GM23248 (cell line): ENCODE results near the gene SIPA1L3. TPM values are rescaled to one million over a fixed set of nuclear protein-coding genes. Genes with fewer than 3 reads are reported as not detected.
A peak's percentile ranks its signal among the peaks of the same experiment; 100 is the strongest.

Source experiments
- DNase-seq: peaks from one replicate; pipeline ENCODE4 v3.0.0-alpha.2; 2015
- H2AFZ ChIP-seq: fragments of 200-600 bp; sonication (generic); 2 replicates; pipeline ENCODE4 v1.6.1; 2016; ENCODE audit warnings: antibody characterized with exemption
- H3F3A ChIP-seq: fragments of 200-600 bp; sonication (generic); 2 replicates; pipeline ENCODE4 v1.6.1; 2016; ENCODE audit warnings: mild to moderate bottlenecking, antibody characterized with exemption, mixed run types; ENCODE audit not compliant: insufficient read depth
- H3K27ac ChIP-seq: fragments of 200-600 bp; sonication (generic); 2 replicates; pipeline ENCODE4 v1.5.1; 2016; ENCODE audit warnings: mild to moderate bottlenecking
- H3K27me3 ChIP-seq: fragments of 200-600 bp; sonication (generic); replicated peaks from 2 replicates; pipeline ENCODE4 v1.6.1; 2016; ENCODE audit warnings: mild to moderate bottlenecking; ENCODE audit not compliant: insufficient read depth
- H3K36me3 ChIP-seq: fragments of 200-600 bp; sonication (generic); 2 replicates; pipeline ENCODE4 v1.6.1; 2016; ENCODE audit warnings: low read depth, mild to moderate bottlenecking
- H3K4me1 ChIP-seq: fragments of 200-600 bp; sonication (generic); 2 replicates; pipeline ENCODE4 v1.6.1; 2016; ENCODE audit warnings: mild to moderate bottlenecking; ENCODE audit not compliant: insufficient read depth
- H3K4me2 ChIP-seq: fragments of 200-600 bp; sonication (generic); one replicate; pipeline ENCODE4 v1.6.1; 2016; ENCODE audit warnings: mild to moderate bottlenecking; ENCODE audit not compliant: unreplicated experiment
- H3K4me3 ChIP-seq: fragments of 200-600 bp; sonication (generic); 2 replicates; pipeline ENCODE4 v1.5.1; 2016; ENCODE audit warnings: mild to moderate bottlenecking
- H3K79me2 ChIP-seq: fragments of 200-600 bp; sonication (generic); 2 replicates; pipeline ENCODE4 v1.6.1; 2016; ENCODE audit warnings: mild to moderate bottlenecking; ENCODE audit not compliant: insufficient read depth
- H3K9ac ChIP-seq: fragments of 200-600 bp; sonication (generic); 2 replicates; pipeline ENCODE4 v1.6.1; 2016; ENCODE audit warnings: mild to moderate bottlenecking
- H3K9me2 ChIP-seq: fragments of 200-600 bp; sonication (generic); 2 replicates; pipeline ENCODE4 v1.6.1; 2016; ENCODE audit warnings: mixed run types, mild to moderate bottlenecking, moderate library complexity; ENCODE audit not compliant: insufficient read depth
- H3K9me3 ChIP-seq: fragments of 200-600 bp; sonication (generic); one replicate; pipeline ENCODE4 v1.6.1; 2017; ENCODE audit warnings: low read depth
- H4K20me1 ChIP-seq: fragments of 200-600 bp; sonication (generic); 2 replicates; pipeline ENCODE4 v1.6.0; 2016; ENCODE audit not compliant: insufficient read depth
- EZH2 ChIP-seq: fragments of 200-600 bp; sonication (generic); IDR thresholded peaks from 2 replicates; pipeline ENCODE4 v1.6.1; 2018; ENCODE audit warnings: antibody characterized with exemption, mild to moderate bottlenecking; ENCODE audit not compliant: insufficient read depth, poor library complexity, severe bottlenecking
- EZH2phosphoT487 ChIP-seq: fragments of 200-600 bp; sonication (generic); IDR thresholded peaks from 2 replicates; pipeline ENCODE4 v1.6.1; 2018; ENCODE audit warnings: antibody characterized with exemption, moderate library complexity, mild to moderate bottlenecking, low read depth; ENCODE audit not compliant: insufficient read depth
- WGBS, 2 experiments: methylation state at CpG; one replicate each; pipeline ENCODE4 v1.1.6; 2015 to 2017; ENCODE audit warnings: low lambda C conversion rate in 2 of 2, low coverage in 1 of 2; ENCODE audit errors: missing lambda C conversion rate in 2 of 2; 5-methylcytosine and 5-hydroxymethylcytosine counted together
- in situ Hi-C: fragments of 300-500 bp; cut with MboI; formaldehyde crosslinking; loops from 2 replicates; pipeline ENCODE4 v1.15.0; 2020
- polyA plus RNA-seq: library from polyadenylated mRNA; unstranded; fragments of >200 nt; fragmentation: Nextera tagmentation; extraction: Ambion mirVana; gene quantifications from 2 replicates; pipeline ENCODE4 v1.2.1, GENCODE V29; 2016
- total RNA-seq: library from RNA; depleted of rRNA; stranded (reverse); fragments of >200 nt; shearing (Covaris generic); gene quantifications from 2 replicates; pipeline ENCODE4 v1.2.3, GENCODE V29; 2014

SIPA1L3 gene
- total and polyA plus RNA-seq, 2 experiments from 2014 or later: 3.7 to 12.1 TPM

DNA sequence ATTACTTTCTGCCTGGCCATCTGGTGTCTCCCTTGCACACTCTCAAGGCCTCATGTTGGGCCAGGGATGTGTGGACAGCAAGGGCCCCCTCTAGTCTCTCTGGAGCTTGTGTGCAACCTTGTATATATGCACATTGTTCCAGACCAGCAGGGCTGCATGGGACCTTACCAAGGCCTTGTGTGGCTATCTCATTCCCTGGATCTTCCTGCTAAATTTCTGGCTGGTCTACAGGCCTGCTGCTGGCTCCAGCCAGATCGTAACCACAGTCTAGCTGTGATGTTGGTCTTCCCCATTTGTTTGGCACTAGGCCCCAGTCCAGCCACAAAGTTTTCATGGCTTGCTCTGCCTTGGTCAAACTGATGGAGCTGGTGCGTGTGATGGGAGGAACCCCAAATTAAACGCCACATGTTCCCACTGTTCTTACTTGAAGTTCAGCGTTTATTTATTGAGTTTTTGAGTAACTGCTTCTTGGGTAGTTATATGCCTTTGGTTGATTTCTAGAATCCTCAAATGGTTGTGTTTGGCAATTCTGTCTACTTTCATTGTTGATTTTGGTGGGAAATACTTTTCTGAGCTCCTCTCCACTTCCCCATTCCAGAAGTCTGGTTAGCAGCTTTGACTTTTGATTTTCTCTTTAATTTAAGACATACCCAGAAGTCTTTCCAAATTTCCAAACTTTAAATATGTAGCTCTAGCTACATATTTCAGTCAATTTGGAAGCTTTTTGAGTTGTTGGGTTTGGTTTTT is 56.4 kb downstream of the SIPA1L3 start:
- no peak for TF ChIP-seq EZH2
- TF ChIP-seq EZH2phosphoT487: no peak
- in situ Hi-C loops: no loop called here
- Histone ChIP-seq H3K9me3 (no peaks in the 10 kb centered on the region), H3K79me2 (peaks cover 98% of the 10 kb centered on the region), H3K4me3 (no peak overlapping the region), H3K4me2 (peak overlapping the region; percentile 2), H3K9me2 (no peaks in the 10 kb centered on the region), H3K27ac (peak overlapping the region; percentile 48), H2AFZ (peak overlapping the region; percentile 23; the same call in 1 of the 2 replicates), H3K4me1 (peaks cover 34% of the 10 kb centered on the region), H3K36me3 (no peaks in the 10 kb centered on the region), H3K9ac (peak overlapping the region; percentile 48), H3F3A (peaks cover 22% of the 10 kb centered on the region; the same call in 1 of the 2 replicates), H3K27me3 (no peaks in the 10 kb centered on the region), H4K20me1 (no peaks in the 10 kb centered on the region)
- peak; percentile 51 for DNase-seq
- 85 to 92% methylated on average over 4 of the region's 4 CpGs for WGBS, 2 experiments

DNA sequence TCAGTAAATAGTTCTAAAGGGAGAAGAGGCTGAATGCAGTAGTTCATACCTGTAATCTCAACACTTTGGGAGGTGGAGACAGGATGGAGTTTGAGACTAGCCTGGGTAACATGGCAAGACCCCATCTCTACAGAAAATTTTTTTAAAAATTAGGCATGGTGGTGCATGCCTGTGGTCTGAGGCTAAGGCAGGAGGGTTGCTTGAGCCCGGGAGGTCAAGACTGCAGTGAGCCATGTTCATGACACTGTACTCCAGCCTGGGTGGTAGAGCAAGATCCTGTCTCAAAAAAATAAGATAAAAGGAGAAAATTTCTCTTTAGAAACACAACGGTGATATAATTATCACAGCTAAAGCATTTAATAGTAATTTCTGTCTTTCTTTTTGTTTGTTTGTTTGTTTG is 57.1 kb downstream of the SIPA1L3 start:
- TF ChIP-seq EZH2phosphoT487 (no peak), EZH2 (no peak)
- peak overlapping the region; percentile 48 for H3K27ac ChIP-seq

DNA sequence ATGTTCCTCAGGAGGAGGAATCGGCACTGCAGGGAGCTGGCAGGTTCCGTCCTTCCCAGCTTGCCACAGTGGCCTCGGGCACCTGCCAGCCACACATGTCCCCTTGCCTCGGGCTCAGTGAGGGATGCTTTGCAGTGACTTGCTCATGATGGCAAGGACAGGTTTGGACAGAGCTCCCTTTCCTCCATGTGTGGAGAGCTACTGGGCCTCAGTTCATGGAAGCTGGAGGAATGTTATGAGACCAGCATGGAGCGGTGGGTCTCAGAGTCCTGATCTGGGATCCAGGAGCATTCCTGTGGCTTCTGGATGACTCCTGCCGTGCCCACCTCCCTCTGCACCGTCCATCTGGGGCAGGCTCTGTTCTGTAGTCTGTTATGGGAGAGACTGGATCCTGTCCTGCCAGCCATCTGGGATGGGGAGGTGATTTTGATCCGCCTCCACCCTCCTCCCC is 59.2 kb downstream of the SIPA1L3 start:
- no peaks in the 10 kb centered on the region for H3K36me3 ChIP-seq
- no peak overlapping the region for H3K27ac ChIP-seq
- WGBS, 2 experiments: 85 to 88% methylated on average over 8 of the region's 8 CpGs
- DNase-seq: no peak
- no peaks in the 10 kb centered on the region for H3K27me3 ChIP-seq
- peaks cover 20% of the 10 kb centered on the region; the same call in 1 of the 2 replicates for H3F3A ChIP-seq
- H3K4me3 ChIP-seq: no peak overlapping the region
- H4K20me1 ChIP-seq: no peaks in the 10 kb centered on the region
- no peak overlapping the region for H3K4me2 ChIP-seq
- no peaks in the 10 kb centered on the region for H3K9me2 ChIP-seq
- peaks cover 34% of the 10 kb centered on the region for H3K4me1 ChIP-seq
- no peak overlapping the region for H3K9ac ChIP-seq
- H3K9me3 ChIP-seq: no peaks in the 10 kb centered on the region
- peaks cover 98% of the 10 kb centered on the region for H3K79me2 ChIP-seq
- TF ChIP-seq EZH2: no peak
- TF ChIP-seq EZH2phosphoT487: no peak
- H2AFZ ChIP-seq: no peak overlapping the region
- in situ Hi-C loops: no loop called here

More for the DNA sequence above, 57.1 kb downstream of the SIPA1L3 start:
- H3K9ac ChIP-seq: no peak overlapping the region; the same call in 1 of the 2 replicates
- peaks cover 34% of the 10 kb centered on the region for H3K4me1 ChIP-seq
- no peaks in the 10 kb centered on the region for H3K27me3 ChIP-seq
- H3F3A ChIP-seq: peaks cover 22% of the 10 kb centered on the region; the same call in 1 of the 2 replicates
- H3K4me2 ChIP-seq: no peak overlapping the region
- H3K36me3 ChIP-seq: no peaks in the 10 kb centered on the region
- H4K20me1 ChIP-seq: no peaks in the 10 kb centered on the region
- H3K9me3 ChIP-seq: no peaks in the 10 kb centered on the region
- DNase-seq: peak; percentile 17
- in situ Hi-C loops: no loop called here
- H3K9me2 ChIP-seq: no peaks in the 10 kb centered on the region
- H3K79me2 ChIP-seq: peaks cover 98% of the 10 kb centered on the region
- no peak overlapping the region for H3K4me3 ChIP-seq
- H2AFZ ChIP-seq: no peak overlapping the region
- 77 to 78% methylated on average over 2 of the region's 2 CpGs for WGBS, 2 experiments

DNA sequence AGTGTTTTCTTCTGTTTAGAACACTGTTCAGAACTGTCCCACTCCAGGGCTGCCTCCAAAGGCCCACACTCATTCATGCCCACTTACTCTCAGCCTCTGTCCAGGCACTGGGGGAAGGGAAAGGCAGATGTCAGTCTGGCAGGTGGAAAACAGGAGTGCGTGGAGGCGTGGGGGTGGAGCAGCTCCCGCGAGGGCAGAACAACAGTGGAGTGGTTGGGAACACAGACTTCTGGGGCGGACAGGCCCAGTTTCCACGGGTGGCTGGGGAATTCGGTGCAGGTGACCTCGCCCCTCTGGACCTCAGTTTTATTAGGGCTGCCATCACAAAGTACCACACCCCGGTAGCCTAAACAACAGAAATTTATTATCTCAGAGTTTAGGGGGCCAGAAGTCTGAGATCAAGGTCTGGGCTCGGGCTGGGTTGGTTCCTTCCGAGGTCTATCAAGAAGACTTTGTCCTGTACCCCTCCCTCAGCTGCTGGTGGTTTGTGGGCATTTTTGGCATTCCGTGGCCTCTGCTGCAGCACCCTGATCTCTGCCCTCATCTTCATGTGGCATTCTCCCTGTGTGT is 59.7 kb downstream of the SIPA1L3 start:
- peaks cover 99% of the 10 kb centered on the region for H3K79me2 ChIP-seq
- H3K36me3 ChIP-seq: no peaks in the 10 kb centered on the region
- no peak overlapping the region for H2AFZ ChIP-seq
- no peaks in the 10 kb centered on the region for H3K9me3 ChIP-seq
- H3K4me3 ChIP-seq: no peak overlapping the region
- in situ Hi-C loops: no loop called here
- WGBS, 2 experiments: 72% methylated on average over 12 of the region's 12 CpGs
- no peak for TF ChIP-seq EZH2
- TF ChIP-seq EZH2phosphoT487: no peak
- no peaks in the 10 kb centered on the region for H3K27me3 ChIP-seq
- no peak for DNase-seq
- no peak overlapping the region for H3K4me2 ChIP-seq
- 0 out of 2 replicates have a peak, but pooled peaks cover 17% of the 10 kb centered on the region for H3F3A ChIP-seq
- no peak overlapping the region for H3K27ac ChIP-seq
- peaks cover 32% of the 10 kb centered on the region for H3K4me1 ChIP-seq
- H3K9ac ChIP-seq: no peak overlapping the region
- no peaks in the 10 kb centered on the region for H4K20me1 ChIP-seq
- no peaks in the 10 kb centered on the region for H3K9me2 ChIP-seq
